ENCODE data around the gene CDS2. TPM values are rescaled to one million over a fixed set of nuclear protein-coding genes. Genes with fewer than 3 reads are reported as not detected.

CDS2 gene
- total and polyA plus RNA-seq, 2 experiments from 2014 or later = 16.8 to 40.8 TPM

DNA sequence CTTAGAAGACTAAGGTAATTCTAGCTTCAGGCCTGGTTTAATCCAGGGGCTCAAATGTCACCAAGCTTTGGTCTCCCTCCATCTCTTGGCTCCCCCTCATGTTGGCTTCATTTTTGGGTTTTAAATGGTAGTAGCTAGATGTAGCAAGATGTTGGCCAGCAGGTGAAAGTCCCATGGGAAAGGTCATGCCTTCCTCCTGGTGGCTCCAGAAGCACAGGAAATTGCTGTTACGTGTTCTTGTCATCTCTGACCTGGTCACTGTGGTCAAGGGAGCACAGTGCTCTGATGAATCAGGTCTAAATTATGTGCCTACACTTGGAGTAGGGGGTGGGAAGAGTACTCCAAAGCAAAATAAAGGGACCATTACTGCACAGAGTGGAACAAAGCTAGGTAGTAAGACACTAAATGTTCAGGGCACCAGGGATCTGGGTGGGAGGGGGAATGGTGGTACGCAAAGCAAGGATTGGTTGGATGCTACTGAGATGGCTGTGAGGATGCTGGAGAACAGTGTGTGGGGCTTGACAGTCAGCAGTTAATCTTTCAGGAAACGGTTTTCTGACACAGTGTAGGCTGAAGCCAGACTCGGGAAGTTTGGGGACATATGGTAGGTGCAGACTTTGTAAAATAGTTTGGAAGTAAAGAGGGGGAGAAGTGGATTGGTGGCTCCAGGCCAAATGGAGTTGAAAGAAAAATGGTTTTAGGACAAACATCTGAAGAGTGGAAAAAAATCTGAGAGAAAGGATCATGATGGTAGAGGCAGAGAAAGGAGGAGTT lies 30.1 kb downstream of the CDS2 start:
- Histone ChIP-seq H3K79me2 (replicated peaks; ENCODE audit: insufficient read depth) (peaks cover 70% of the 10 kb centered on the region), H3K4me1 (ENCODE audit: insufficient read depth) (peaks cover 26% of the 10 kb centered on the region; the same call in 1 of the 2 replicates), H3K4me3 (no peak overlapping the region), H2AFZ (no peak overlapping the region), H3K4me2 (no peak overlapping the region), H3K9me2 (ENCODE audit: insufficient read depth) (no peaks in the 10 kb centered on the region), H3F3A (replicated peaks; ENCODE audit: low read depth) (no peaks in the 10 kb centered on the region), H3K27ac (ENCODE audit: low read depth) (no peak overlapping the region), H4K20me1 (replicated peaks; ENCODE audit: insufficient read depth) (peaks cover 2% of the 10 kb centered on the region), H3K36me3 (ENCODE audit: insufficient read depth) (no peaks in the 10 kb centered on the region), H3K27me3 (ENCODE audit: insufficient read depth) (no peaks in the 10 kb centered on the region)
- no peaks in the 10 kb centered on the region for H3K36me3 Mint-ChIP-seq (ENCODE audit: low read depth)
- TF ChIP-seq ZNF462 (CRISPR knock-in tag; IDR thresholded peaks at IDR 0.05) (no peak), STAT1 (IDR thresholded peaks at IDR 0.05; ENCODE audit: unreplicated experiment) (no peak)
- TF ChIP-seq, protein P1, sequence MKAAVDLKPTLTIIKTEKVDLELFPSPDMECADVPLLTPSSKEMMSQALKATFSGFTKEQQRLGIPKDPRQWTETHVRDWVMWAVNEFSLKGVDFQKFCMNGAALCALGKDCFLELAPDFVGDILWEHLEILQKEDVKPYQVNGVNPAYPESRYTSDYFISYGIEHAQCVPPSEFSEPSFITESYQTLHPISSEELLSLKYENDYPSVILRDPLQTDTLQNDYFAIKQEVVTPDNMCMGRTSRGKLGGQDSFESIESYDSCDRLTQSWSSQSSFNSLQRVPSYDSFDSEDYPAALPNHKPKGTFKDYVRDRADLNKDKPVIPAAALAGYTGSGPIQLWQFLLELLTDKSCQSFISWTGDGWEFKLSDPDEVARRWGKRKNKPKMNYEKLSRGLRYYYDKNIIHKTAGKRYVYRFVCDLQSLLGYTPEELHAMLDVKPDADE (IDR thresholded peaks at IDR 0.05) = no peak
- ATAC-seq = no peak
- H3K27ac Mint-ChIP-seq = no peak overlapping the region
- H3K4me3 Mint-ChIP-seq = no peak overlapping the region
- no peak for DNase-seq (ENCODE audit: low spot score)
- H3K27me3 Mint-ChIP-seq (ENCODE audit: insufficient read depth, low read depth, poor library complexity) = peaks cover 1% of the 10 kb centered on the region
- peaks cover 29% of the 10 kb centered on the region for H3K4me1 Mint-ChIP-seq
- no peaks in the 10 kb centered on the region for H3K9me3 Mint-ChIP-seq

- Mint-ChIP-seq H3K36me3 (ENCODE audit: low read depth) (no peaks in the 10 kb centered on the region), H3K9me3 (no peaks in the 10 kb centered on the region), H3K27ac (no peak overlapping the region), H3K4me3 (no peak overlapping the region), H3K27me3 (ENCODE audit: insufficient read depth, low read depth, poor library complexity) (peaks cover 1% of the 10 kb centered on the region), H3K4me1 (peaks cover 29% of the 10 kb centered on the region)
- no peak overlapping the region for H2AFZ ChIP-seq
- no peak overlapping the region for H3K4me2 ChIP-seq
- H3K9me2 ChIP-seq (ENCODE audit: insufficient read depth) = no peaks in the 10 kb centered on the region
- DNase-seq (ENCODE audit: low spot score) (no peak), ATAC-seq (no peak; the same call in 2 of the 3 replicates)
- no peak overlapping the region for H3K4me3 ChIP-seq
- H3K36me3 ChIP-seq (ENCODE audit: insufficient read depth) = no peaks in the 10 kb centered on the region
- peaks cover 69% of the 10 kb centered on the region for H3K79me2 ChIP-seq (replicated peaks; ENCODE audit: insufficient read depth)
- H3K27me3 ChIP-seq (ENCODE audit: insufficient read depth) = no peaks in the 10 kb centered on the region
- H4K20me1 ChIP-seq (replicated peaks; ENCODE audit: insufficient read depth) = peaks cover 2% of the 10 kb centered on the region; the same call in 1 of the 2 replicates
- peaks cover 29% of the 10 kb centered on the region; the same call in 1 of the 2 replicates for H3K4me1 ChIP-seq (ENCODE audit: insufficient read depth)
- no peaks in the 10 kb centered on the region for H3F3A ChIP-seq (replicated peaks; ENCODE audit: low read depth)
- 0 out of 2 replicates have a peak overlapping the region, but pooled peaks have one; percentile 34 for H3K27ac ChIP-seq (ENCODE audit: low read depth)
- TF ChIP-seq ZNF114 (CRISPR knock-in tag; IDR thresholded peaks at IDR 0.05) = no peak
- TF ChIP-seq, protein P1 (IDR thresholded peaks at IDR 0.05) = no peak
- TF ChIP-seq, protein P2, sequence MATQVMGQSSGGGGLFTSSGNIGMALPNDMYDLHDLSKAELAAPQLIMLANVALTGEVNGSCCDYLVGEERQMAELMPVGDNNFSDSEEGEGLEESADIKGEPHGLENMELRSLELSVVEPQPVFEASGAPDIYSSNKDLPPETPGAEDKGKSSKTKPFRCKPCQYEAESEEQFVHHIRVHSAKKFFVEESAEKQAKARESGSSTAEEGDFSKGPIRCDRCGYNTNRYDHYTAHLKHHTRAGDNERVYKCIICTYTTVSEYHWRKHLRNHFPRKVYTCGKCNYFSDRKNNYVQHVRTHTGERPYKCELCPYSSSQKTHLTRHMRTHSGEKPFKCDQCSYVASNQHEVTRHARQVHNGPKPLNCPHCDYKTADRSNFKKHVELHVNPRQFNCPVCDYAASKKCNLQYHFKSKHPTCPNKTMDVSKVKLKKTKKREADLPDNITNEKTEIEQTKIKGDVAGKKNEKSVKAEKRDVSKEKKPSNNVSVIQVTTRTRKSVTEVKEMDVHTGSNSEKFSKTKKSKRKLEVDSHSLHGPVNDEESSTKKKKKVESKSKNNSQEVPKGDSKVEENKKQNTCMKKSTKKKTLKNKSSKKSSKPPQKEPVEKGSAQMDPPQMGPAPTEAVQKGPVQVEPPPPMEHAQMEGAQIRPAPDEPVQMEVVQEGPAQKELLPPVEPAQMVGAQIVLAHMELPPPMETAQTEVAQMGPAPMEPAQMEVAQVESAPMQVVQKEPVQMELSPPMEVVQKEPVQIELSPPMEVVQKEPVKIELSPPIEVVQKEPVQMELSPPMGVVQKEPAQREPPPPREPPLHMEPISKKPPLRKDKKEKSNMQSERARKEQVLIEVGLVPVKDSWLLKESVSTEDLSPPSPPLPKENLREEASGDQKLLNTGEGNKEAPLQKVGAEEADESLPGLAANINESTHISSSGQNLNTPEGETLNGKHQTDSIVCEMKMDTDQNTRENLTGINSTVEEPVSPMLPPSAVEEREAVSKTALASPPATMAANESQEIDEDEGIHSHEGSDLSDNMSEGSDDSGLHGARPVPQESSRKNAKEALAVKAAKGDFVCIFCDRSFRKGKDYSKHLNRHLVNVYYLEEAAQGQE (IDR thresholded peaks at IDR 0.05; ENCODE audit: unreplicated experiment) = no peak
Measured at GRCh38 chr20:5159928-5160327, 33.1 kb downstream of the CDS2 start.
